ENCODE data around the gene POLN. TPM values are rescaled to one million over a fixed set of nuclear protein-coding genes. Genes with fewer than 3 reads are reported as not detected.
"Not testable (repeated sequence)": the region's sequence is repeated elsewhere in the genome, so short reads cannot be mapped to it uniquely, and the experiment has no call there.

POLN gene
- total RNA-seq, 1 donor from 2014 or later, result 7.7 TPM

DNA sequence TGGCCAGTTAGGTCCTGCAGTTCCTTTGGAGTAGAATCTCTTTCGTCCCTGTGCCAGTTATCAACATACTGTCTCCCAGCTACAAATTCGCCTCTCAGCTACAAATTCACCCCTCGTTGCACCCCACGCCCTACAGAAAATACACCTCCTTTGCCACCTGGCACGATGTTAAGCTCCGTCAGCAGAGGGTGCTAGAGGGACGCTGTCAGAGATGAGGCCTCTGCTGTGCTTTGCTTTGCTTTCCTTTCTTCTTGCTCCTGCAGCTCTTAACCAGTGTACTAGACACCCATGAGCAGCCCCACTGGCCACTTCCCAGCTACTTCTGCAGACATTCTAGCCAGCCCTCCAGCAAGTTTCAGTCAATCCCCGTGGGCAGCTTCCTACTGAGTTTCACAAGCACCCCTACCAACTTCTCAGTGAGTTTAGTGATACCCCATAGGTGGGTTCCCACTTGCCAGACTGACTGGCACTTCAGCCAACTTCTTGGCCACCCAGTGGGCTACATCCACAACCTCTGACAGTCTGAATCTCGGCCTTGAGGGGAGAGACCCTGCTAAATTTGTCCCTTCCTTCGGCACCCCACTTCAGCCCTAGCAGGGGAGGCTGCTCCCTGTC, 21.8 kb downstream of the POLN start:
- DNase-seq (ENCODE audit: low spot score), result peak; percentile 75

DNA sequence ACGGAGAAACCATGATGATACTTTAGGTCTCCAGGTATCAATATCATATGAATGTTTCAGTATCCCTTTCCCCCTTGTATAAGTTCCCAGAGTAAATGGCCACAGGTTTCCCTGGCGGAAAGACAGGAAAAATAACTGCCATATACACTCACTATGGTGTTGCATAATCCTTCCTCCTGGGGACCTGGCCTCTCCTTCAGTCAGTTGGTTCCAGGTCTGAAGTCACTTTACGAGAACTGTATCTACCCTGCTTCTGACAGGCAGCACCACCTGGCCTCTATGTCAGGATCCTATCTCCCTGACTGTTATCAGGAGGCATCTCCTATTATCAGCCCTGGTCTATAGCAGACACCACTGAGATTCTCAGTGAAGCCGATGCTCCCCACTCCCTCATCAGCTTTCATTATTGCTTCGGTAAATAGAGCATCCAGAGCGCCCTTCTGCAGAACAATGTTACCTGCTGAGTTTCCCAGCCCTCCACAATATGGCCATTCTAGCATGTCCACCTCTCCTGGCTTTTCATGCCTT, 22.6 kb downstream of the POLN start:
- no peak for DNase-seq (ENCODE audit: low spot score)

DNA sequence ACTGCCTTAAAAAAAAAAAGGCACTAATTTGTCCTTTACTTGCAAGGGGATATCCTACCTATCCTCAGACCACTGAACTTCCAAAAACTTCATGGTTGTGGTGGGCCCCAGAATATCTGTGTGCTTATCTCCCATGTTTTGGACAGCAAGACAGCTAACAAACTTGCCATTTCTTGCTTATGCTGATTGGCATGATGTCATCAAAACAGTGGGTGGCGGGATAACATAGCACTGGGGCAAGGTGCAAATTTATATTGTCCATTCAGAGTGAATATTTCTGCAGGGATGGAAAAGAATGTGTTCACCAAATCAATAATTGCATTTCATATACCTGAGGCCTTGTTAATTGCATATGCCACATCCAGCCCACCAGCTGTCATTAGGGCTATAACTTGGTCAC, 23.5 kb downstream of the POLN start:
- DNase-seq (ENCODE audit: low spot score), result no peak

DNA sequence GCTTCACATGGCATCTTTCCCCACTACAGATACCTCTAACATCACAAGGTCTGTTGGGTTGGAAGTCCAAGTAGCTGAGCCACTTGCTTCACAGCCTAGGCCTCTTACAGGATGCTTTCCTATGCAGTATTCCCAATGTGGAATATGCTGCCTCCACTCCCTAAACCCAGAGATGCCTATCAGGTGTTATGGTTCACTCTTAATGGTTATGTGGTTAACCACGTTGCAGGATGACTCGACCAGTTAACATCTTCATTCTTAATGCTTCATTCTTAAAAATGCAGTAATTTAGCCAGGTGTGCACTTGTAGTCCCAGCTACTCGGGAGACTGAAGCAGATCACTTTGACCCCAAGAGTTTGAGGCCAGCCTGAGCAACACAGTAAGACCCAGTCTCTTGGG, 24.2 kb downstream of the POLN start:
- no peak for DNase-seq (ENCODE audit: low spot score)

DNA sequence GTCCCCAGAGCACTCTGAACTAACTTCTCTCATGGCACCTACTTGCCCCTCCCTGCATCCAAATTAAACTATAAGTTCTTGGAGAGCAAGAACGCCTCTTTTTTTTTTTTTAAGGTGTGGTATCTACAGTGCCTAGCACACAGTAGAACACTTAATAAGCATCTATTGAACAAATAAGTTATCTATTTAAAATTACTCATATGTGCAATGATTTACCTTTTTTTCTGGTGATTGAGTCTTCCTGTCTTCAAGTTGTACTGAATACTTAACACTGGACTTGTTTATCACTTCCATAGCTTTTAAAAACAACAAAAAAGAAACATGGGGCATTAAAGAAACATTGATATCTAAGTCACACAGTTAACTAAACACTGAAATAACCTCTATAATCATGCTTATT, 29.1 kb downstream of the POLN start:
- no peak for DNase-seq (ENCODE audit: low spot score)

DNA sequence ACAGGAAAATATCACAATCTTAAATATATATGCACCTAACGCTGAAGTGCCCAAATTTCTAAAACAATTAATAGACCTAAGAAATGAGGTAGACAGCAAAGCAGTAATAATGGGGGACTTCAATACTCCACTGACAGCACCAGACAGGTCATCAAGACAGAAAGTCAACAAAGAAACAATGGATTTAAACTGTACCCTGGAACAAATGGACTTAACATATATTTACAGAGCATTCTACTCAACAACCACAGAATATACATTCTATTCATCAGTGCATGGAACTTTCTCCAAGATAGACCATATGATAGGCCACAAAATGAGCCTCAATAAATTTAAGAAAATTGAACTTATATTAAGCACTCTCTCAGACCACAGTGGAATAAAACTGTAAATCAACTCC, 39.1 kb downstream of the POLN start:
- not testable (repeated sequence) for DNase-seq (ENCODE audit: low spot score)

DNA sequence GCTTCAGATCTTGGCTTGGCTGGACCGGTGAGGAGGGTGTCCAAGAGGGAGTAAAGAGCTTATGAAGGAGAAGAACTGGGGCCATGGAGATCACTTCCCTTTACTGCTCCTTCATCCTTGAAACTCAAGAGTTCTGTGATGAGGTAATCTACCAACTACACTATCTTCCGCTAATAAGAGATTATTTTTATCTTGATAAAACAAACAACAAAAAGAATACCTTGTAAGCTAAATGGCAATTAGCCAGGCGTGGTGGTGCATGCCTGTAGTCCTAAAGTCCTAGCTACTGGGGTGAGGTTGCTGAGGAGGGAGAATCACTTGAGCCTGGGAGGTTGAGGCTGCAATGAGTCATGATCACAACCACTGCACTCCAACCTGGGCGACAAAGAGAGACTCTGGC, 47.4 kb downstream of the POLN start:
- peak; percentile 70 for DNase-seq (ENCODE audit: low spot score)

DNA sequence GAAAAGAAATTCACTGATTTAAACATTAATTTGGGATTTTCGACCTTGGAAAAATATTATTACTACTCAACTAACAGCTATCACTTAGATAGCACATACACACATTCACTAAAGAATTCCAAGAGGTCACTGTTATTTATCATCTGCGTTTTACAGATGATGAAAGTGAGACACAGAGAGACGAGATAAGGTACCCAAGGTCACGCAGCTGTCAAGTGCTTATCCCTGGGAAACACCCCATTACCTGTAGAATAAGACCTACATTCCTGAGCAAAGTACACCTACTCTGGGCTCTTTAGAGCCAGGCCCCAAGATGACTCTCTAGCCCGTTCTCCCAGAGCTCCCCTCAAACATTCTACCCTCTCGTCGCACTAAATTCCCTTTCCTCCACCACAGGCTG, 48.6 kb downstream of the POLN start:
- DNase-seq (ENCODE audit: low spot score), result no peak

DNA sequence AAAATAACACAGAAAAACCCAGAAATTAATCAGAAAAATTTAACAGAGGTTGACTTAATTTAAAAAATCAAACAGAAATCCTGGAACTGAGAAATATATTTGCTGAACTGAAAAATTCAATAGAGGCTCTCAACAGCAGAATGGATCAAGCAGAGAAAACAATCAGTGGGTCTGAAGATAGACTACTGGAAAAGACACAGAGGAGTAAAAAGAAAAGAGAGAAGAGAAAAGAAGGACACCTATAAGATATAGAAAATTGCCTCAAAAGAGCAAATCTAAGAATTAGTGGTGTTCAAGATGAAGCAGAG, 55.1 kb downstream of the POLN start:
- DNase-seq (ENCODE audit: low spot score), result no peak

DNA sequence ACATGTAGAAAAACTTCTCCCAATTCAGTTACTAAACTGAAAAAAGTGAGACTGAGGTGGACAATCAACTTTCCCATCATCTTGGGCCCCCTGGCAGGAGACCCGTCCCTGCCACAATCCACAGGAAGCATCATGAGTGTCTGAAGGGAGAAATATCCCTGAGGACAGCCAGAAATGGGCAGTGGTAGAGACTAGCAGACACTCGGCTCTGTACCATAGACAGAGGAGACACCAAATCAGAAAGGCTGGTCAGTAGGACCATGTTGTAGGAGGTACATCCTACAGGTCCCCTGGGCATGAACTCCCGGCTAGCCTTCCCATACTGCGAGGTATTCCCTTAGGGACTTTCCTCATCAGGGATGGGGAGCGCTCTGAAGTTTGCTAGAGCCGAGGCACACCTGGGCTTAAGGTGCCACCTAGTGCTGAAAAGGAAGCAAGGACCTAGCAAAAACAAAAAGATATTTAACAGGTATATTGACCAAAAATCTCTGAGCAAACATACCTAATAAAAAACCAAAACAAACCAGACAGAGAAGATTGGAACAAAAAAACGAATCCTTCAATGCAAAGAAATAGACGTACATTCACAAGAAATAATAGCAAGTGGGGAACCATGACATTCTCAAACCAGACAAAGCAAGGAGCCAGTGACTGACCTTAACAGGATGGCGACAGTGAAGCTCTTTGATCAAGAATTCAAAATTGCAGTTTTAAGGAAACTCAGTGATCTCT, 55.6 kb downstream of the POLN start:
- DNase-seq (ENCODE audit: low spot score), result no peak

DNA sequence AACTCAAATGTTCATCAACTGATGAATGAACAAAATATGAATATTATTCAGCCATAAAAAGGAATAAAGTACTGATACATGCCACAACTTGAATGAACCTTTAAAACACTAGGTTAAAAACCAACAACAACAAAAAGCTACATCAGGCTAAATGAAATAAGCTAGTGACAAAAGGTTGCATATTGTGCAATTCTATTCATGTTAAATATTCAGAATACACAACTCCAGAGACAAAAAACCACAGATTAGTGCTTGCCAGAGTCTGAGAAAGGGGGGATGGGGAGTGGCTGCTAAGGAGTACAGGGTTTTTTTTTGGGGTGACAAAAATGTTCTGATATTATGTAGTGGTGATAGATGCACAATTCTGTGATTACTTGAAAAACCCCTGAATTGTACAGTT, 58.5 kb downstream of the POLN start:
- no peak for DNase-seq (ENCODE audit: low spot score)

DNA sequence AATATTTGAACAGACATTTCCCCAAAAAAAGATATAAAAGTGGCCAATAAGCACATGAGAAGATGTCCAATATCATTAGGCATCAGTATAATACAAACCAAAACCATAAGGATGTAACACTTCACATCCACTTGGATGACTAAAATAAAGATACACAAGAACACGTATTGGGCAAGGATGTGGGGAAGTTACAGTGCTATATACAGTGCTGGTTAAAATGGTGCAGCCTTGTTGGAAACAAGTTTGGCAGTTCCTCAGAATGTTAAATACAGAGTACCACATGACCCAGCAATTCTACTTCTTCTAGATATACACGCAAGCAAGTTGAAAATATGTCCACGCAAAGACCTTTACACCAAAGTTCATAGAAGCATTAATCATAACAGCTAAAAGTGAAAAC, 58.9 kb downstream of the POLN start:
- DNase-seq (ENCODE audit: low spot score), result no peak

DNA sequence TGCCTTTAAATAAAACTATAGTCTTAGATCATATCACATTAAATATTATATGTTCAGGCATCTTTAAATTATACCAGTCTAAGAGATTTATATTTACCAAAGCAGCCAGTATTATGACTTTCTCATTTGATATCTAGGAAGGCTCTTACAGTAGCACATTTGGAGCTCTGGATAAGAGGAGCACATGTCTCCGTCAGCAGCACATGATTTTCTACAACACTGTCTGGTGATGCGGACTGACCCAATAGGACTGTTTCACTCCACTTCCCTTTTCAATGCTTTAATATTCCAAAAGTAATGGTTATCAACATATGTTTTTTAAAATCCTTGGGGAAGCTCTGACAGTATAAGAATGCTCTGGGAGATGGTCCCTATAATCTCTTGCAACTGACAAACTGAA, 61.5 kb downstream of the POLN start:
- DNase-seq (ENCODE audit: low spot score), result no peak

DNA sequence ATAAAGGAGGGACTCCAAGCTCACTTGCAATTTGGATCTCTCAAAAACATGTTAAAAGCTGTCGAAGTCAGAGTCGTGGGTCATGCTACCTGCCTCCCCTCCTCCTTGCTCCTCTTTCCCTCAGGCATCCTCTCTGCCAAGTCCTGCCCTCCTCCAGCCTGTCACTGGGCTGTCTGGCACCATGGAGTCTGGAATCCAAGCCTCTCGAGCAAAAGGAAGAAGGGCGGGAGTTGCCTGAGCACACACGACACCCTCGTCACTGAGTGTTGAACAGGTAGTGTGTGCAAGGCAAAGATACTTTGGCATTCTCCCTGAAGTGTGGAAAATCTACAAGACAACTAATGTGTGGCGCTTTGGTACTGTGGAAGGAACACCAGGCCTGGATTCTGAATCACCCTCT, 62.2 kb downstream of the POLN start:
- DNase-seq (ENCODE audit: low spot score), result no peak

DNA sequence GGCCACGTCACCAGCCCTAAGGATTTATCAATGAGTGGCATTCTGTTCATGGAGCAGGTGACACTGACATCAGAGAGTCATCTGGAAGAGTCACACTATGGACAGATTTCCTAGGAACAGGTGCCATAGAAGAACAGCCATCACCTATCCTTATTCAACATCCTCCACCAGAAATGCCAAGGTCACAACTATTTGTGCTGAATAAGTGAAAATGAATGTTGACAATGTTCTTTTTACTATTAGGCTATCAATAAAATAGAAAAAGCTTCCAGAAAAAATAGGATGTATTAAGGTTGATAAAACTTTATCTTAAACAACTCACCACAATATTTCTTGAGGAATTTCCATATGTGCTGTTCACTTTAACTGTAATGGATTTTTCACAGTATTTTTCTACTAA, 62.9 kb downstream of the POLN start:
- no peak for DNase-seq (ENCODE audit: low spot score)

DNA sequence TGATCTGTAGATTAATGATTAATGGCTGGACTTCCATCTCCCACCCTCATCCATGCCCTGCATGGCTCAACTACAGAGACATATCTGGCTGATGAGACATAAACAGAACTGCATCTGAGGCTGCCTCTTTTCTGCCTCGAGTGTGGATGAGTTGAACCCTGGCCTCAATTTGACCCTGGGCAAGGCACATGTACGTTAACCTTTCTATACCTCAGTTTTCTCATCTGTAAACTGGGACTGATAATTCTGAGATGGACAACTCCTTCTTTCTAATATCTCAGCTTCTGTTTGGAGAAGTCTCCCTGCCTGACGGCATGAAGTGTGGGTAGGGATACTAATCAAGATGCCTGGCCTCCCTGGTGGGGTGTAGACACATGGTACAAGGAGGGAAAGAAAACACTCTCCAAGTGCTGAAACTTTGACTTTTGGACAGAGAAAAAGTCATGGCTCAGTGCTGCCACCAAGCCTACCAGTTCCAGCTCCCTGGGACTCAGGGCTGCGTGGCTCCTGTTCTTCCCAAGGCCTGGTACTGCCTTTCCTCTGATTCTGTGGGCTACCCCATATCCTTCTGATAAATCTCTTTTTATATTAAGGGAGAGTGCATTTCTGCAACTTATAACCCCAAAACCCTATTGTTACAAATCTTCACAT, 64.4 kb downstream of the POLN start:
- no peak for DNase-seq (ENCODE audit: low spot score)

DNA sequence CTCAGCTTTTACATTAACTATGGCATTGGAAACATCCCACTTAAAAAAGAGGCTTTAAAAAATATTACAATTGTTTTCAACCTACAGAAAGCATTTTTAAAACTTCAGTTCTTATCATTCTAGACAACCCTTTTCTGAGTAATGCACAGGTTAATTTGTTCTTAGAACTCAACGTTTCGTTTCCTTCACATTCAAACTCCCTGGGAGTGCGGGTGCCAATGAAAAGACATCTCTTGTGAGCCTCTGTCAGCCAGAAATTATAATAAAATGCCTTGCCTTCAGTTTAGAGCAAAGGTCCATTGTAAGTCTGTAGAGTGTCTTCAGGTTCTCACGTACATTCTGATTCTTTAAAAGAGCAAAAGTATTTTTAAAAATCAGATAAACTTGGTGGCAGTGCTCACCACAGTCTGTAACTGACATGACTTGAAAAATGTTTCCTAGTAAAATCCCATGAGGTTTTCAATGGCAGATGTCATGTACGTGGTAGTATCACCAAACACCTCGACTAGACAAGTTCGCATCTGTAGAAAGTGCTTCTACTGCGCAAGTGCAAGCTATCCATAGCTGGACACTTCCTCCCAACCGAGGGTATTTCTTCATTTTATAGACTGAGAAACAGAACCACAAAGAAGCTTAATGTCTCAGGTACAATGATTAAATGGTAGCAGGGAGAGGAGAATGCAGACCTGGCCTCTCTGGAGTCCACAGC, 65.8 kb downstream of the POLN start:
- DNase-seq (ENCODE audit: low spot score), result no peak

DNA sequence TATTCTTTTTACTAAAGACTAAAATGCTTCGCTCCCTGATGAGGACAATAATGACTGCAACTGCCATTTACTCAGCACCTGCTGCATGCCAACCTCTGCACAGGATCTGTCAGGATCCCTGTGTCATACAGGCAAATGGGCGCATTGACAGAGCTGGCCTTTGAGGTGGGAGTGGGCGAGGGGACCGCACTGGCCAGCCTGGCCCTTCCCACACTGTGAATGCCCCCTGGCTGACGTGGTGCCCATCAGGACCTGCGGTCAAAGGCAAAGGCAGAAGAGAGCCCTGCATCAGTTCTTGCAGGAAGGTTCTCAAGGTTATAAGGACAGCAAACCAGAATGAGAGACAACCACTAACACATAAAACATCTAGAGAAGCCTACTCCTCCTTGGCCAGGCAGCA, 67.9 kb downstream of the POLN start:
- DNase-seq (ENCODE audit: low spot score), result no peak

DNA sequence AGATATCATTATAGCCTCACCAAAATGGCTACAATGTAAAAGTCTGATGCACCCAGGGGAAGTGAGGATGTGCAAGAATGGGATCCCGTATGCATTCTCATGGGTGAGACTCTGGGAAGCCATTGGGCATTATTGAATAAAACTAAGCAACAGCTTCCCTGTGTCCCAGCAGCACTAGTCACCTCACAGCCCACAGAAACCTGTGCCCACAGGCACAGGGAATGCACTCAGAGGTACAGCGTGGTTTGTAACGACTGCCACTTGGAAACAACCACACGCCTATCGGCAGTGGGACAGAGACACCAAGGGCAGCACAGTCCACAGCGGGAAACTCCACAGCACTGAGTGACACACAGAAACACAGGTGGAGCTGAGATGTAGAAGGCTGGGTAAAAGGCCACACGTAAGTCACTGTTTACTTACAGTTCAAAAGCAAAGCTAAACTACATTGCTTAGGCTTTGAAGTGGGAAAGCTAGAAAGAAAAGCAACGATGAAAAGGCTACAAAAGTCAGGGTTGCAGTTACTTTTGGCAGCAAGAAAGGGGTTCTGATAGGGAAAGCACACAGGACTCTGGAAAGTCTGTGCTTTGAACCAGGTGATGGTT, 69.2 kb downstream of the POLN start:
- no peak for DNase-seq (ENCODE audit: low spot score)

DNA sequence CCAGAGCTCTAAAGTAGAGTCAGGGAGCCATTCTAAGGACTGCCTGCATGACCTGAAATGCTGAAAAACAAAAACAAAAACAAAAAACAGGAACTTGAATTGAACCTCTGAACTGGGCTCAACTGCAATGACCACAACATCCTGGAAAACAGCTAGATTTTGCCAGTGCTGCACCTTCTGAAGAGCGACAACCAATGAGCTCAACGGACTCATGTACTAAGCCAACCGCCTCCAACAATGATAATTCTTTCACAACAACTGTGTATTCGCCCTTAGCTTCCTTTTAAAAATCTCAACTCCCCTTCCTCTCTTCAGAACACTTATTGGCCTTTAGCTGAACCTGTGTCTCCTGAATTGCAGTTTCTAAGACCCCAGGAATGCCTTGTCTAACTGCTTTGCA, 69.8 kb downstream of the POLN start:
- no peak for DNase-seq (ENCODE audit: low spot score)

DNA sequence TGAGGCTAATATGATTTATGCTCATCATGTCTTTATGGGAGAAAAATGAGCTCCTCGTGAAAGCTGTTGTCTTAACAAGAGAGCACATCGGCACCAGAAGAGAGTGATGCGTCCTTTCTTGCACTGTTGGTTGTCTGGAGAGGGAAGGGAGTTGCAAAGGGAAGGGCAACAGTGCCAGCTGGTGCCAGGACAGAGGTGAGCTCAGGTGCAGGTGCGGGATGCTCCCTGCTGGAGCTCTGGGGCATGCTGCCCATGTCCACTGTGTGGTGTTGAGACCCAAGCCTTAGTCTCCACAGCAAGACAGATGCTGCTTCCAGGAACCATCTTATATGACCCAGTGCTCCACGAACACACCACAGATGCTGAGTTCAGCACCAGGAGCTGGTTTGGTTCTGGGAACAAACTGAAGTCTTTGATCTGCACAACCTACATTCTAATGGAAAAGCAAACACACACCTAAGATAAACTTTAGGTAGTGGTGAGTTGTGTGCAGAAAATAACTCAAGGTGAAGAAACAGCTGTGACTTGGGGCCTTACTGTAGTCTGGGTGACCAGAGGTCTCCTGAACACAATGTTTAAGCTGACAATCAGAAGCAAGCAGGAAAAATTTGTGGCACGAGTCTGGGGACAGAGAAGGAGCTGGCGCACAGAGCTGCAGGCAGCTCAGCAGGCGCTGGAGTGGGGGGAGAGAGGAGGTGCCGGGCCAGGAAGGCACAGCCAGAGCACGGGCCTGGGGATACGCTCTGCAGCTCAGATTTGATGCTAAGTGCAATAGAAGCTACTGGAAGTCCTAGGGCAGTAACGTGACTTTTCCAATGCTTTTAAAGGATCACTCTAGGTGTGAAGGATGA, 73.2 kb downstream of the POLN start:
- peak; percentile 17 for DNase-seq (ENCODE audit: low spot score)

Measured in mucosa of gallbladder (tissue), 1 donor.